ENCODE results near the gene ANKRD34A. TPM values are rescaled to one million over a fixed set of nuclear protein-coding genes. Genes with fewer than 3 reads are reported as not detected.

The ANKRD34A gene
- total RNA-seq, 1 experiment from 2014 or later = 1.1 TPM

DNA sequence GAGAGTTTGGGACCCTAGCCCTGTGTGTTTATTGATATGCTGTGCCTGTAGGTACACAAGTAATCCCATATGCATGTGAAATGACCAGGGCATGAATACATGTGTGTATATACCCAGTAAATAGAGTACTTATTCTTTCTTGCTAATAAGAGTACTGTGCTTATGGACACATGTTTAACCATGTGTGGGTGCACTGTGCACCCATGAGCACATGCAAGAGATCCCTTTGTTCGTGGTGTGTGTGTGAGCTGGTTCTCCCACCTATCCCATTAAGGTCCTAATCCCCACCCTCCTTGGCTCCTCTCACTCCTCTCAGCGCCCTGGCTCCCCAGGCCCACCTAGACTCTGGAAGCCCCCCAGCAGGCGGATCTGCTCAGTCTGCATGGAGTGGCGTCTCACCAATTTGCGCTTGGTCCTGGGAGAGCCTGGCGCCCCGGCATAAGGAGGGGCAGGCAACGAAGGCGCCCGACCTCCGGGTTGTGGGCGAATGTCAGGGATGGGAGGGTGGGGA, 4.4 kb downstream of the ANKRD34A start:
- H3K36me3 ChIP-seq (ENCODE audit: control insufficient read depth in 1 of 2, insufficient read depth in 2 of 2, low read length in 2 of 2) = no peaks in the 10 kb centered on the region
- no peaks in the 10 kb centered on the region for H3K9me3 ChIP-seq (ENCODE audit: control insufficient read depth in 1 of 2, insufficient read depth in 1 of 2, low read depth in 1 of 2, low read length in 2 of 2)
- BruUV-seq (replicated peaks) = no TSS peak
- H3K4me2 ChIP-seq (ENCODE audit: low read length) = no peak overlapping the region
- H3K4me1 ChIP-seq (ENCODE audit: control insufficient read depth in 1 of 2, insufficient read depth in 2 of 2, low read length in 2 of 2) = peaks cover 27 to 45% of the 10 kb centered on the region in 2 experiments
- H3K27ac ChIP-seq (ENCODE audit: low read depth, low read length) = no peak overlapping the region
- no peak overlapping the region for H2AFZ ChIP-seq (ENCODE audit: low read depth, low read length, poor library complexity, severe bottlenecking)
- no peak overlapping the region for H3K9ac ChIP-seq (ENCODE audit: low read length)
- H3K9me2 ChIP-seq (ENCODE audit: insufficient read depth) = no peaks in the 10 kb centered on the region
- ATAC-seq = no peak
- no peaks in the 10 kb centered on the region for H4K20me1 ChIP-seq (ENCODE audit: insufficient read depth)
- ChIA-PET POLR2A (no interaction called here), RAD21 (ENCODE audit: low non-redundant PET in 1 of 2, low total read pairs in 2 of 2, uncharacterized antibody in 2 of 2, unreplicated experiment in 2 of 2) (no interaction called here), CTCF (no interaction called here)
- no peaks in the 10 kb centered on the region for H3K79me2 ChIP-seq (ENCODE audit: insufficient read depth, low read length)
- H3K4me3 ChIP-seq (replicated peaks in 1 of 2; ENCODE audit: low read depth in 1 of 2, low read length in 2 of 2) = no peak overlapping the region
- intact Hi-C loops (cut with micrococcal nuclease) = loop anchor here (5.0 kb wide), 1 partner anchor 43 kb away; the partner anchor contains the start of gene PEX11B
- DNase-seq (ENCODE audit: low read depth, low spot score) = no peak
- TF ChIP-seq ZFX (IDR thresholded peaks at IDR 0.05) (no peak), EZH2phosphoT487 (IDR thresholded peaks at IDR 0.05; ENCODE audit: borderline replicate concordance) (no peak), ELF1 (IDR thresholded peaks at IDR 0.05; ENCODE audit: borderline replicate concordance, low read depth) (no peak), SIN3A (IDR thresholded peaks at IDR 0.05; ENCODE audit: low read depth) (no peak), ZNF274 (IDR thresholded peaks at IDR 0.05; ENCODE audit: low read depth, low read length) (no peak), SRF (IDR thresholded peaks at IDR 0.05; ENCODE audit: low read depth) (no peak)
- TF ChIP-seq, protein P1, sequence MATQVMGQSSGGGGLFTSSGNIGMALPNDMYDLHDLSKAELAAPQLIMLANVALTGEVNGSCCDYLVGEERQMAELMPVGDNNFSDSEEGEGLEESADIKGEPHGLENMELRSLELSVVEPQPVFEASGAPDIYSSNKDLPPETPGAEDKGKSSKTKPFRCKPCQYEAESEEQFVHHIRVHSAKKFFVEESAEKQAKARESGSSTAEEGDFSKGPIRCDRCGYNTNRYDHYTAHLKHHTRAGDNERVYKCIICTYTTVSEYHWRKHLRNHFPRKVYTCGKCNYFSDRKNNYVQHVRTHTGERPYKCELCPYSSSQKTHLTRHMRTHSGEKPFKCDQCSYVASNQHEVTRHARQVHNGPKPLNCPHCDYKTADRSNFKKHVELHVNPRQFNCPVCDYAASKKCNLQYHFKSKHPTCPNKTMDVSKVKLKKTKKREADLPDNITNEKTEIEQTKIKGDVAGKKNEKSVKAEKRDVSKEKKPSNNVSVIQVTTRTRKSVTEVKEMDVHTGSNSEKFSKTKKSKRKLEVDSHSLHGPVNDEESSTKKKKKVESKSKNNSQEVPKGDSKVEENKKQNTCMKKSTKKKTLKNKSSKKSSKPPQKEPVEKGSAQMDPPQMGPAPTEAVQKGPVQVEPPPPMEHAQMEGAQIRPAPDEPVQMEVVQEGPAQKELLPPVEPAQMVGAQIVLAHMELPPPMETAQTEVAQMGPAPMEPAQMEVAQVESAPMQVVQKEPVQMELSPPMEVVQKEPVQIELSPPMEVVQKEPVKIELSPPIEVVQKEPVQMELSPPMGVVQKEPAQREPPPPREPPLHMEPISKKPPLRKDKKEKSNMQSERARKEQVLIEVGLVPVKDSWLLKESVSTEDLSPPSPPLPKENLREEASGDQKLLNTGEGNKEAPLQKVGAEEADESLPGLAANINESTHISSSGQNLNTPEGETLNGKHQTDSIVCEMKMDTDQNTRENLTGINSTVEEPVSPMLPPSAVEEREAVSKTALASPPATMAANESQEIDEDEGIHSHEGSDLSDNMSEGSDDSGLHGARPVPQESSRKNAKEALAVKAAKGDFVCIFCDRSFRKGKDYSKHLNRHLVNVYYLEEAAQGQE (IDR thresholded peaks at IDR 0.05; ENCODE audit: low read depth) = no peak
- TF ChIP-seq, protein P2, sequence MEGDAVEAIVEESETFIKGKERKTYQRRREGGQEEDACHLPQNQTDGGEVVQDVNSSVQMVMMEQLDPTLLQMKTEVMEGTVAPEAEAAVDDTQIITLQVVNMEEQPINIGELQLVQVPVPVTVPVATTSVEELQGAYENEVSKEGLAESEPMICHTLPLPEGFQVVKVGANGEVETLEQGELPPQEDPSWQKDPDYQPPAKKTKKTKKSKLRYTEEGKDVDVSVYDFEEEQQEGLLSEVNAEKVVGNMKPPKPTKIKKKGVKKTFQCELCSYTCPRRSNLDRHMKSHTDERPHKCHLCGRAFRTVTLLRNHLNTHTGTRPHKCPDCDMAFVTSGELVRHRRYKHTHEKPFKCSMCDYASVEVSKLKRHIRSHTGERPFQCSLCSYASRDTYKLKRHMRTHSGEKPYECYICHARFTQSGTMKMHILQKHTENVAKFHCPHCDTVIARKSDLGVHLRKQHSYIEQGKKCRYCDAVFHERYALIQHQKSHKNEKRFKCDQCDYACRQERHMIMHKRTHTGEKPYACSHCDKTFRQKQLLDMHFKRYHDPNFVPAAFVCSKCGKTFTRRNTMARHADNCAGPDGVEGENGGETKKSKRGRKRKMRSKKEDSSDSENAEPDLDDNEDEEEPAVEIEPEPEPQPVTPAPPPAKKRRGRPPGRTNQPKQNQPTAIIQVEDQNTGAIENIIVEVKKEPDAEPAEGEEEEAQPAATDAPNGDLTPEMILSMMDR (IDR thresholded peaks at IDR 0.05 in 2 of 3, conservative IDR thresholded peaks at IDR 0.05 in 1 of 3; ENCODE audit: borderline replicate concordance in 1 of 3, insufficient read depth in 1 of 3, low read depth in 2 of 3, low read length in 2 of 3) = no peak
- TF ChIP-seq, protein P3, sequence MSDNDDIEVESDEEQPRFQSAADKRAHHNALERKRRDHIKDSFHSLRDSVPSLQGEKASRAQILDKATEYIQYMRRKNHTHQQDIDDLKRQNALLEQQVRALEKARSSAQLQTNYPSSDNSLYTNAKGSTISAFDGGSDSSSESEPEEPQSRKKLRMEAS (IDR thresholded peaks at IDR 0.05) = no peak
- H3K27me3 ChIP-seq (ENCODE audit: insufficient read depth, low read length) = no peaks in the 10 kb centered on the region

Data from HCT116 (cell line).